Vagina (tissue), 2 donors: ENCODE measurements around the gene TCF7.

Source experiments
- POLR2A ChIP-seq, 2 donors: fragments of 450-650 bp; IDR thresholded peaks; one replicate each; pipeline ENCODE4 v1.6.1; 2017; ENCODE audit warnings: antibody characterized with exemption in 2 of 2, mild to moderate bottlenecking in 2 of 2, moderate library complexity in 2 of 2
- POLR2AphosphoS5 ChIP-seq, 2 donors: sonication (generic); formaldehyde crosslinking; IDR thresholded peaks; one replicate each; pipeline ENCODE4 v1.9.0; 2017; ENCODE audit warnings: antibody characterized with exemption in 2 of 2, mild to moderate bottlenecking in 2 of 2, low read depth in 1 of 2; ENCODE audit not compliant: insufficient read depth in 1 of 2
- TF ChIP-seq, protein P1 (sequence below), 3 experiments: fragments of 450-650 bp in 2 of 3; fragments of 200-600 bp in 1 of 3; sonication (generic) in 1 of 3; IDR thresholded peaks; one replicate each; pipeline ENCODE4 v1.5.1; 2017 to 2019; ENCODE audit warnings: antibody characterized with exemption in 3 of 3, mild to moderate bottlenecking in 2 of 3, moderate library complexity in 2 of 3

DNA sequence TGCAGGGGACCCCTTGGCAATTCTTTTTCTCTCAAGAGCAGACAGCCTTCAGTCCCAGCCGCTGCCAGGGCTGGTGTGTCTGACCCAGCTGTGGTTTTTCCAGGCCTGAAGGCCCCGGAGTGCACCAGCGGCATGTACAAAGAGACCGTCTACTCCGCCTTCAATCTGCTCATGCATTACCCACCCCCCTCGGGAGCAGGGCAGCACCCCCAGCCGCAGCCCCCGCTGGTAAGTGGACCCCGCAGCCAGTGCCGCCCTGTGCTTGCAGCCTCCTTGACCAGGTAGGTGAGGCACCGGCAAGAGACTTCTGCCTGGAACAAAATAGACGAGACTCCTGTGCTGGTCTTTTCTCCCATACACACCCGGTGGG lies 1.3 kb downstream of the TCF7 start:
- TF ChIP-seq, protein P1, sequence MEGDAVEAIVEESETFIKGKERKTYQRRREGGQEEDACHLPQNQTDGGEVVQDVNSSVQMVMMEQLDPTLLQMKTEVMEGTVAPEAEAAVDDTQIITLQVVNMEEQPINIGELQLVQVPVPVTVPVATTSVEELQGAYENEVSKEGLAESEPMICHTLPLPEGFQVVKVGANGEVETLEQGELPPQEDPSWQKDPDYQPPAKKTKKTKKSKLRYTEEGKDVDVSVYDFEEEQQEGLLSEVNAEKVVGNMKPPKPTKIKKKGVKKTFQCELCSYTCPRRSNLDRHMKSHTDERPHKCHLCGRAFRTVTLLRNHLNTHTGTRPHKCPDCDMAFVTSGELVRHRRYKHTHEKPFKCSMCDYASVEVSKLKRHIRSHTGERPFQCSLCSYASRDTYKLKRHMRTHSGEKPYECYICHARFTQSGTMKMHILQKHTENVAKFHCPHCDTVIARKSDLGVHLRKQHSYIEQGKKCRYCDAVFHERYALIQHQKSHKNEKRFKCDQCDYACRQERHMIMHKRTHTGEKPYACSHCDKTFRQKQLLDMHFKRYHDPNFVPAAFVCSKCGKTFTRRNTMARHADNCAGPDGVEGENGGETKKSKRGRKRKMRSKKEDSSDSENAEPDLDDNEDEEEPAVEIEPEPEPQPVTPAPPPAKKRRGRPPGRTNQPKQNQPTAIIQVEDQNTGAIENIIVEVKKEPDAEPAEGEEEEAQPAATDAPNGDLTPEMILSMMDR (IDR thresholded peaks at IDR 0.05): no peak
- TF ChIP-seq POLR2A (IDR thresholded peaks at IDR 0.05) (no peak), POLR2AphosphoS5 (IDR thresholded peaks at IDR 0.05; ENCODE audit: insufficient read depth in 1 of 2, low read depth in 1 of 2) (no peak)
